GM12874 (cell line): Measurements from ENCODE around the gene EBI3.

Experiments used
- CTCF ChIP-seq: IDR thresholded peaks from 2 replicates; pipeline ENCODE4 v1.5.1; 2011; ENCODE audit warnings: low read depth, mild to moderate bottlenecking, control low read depth, low read length, moderate library complexity; ENCODE audit not compliant: insufficient read depth

The EBI3 gene

GRCh38 chr19:4208385-4209094 is 20.8 kb upstream of the EBI3 start:
- TF ChIP-seq CTCF = peak; percentile 80

- TF ChIP-seq CTCF = no peak
Measured at GRCh38 chr19:4210166-4210731, 19.1 kb upstream of the EBI3 start.

DNA sequence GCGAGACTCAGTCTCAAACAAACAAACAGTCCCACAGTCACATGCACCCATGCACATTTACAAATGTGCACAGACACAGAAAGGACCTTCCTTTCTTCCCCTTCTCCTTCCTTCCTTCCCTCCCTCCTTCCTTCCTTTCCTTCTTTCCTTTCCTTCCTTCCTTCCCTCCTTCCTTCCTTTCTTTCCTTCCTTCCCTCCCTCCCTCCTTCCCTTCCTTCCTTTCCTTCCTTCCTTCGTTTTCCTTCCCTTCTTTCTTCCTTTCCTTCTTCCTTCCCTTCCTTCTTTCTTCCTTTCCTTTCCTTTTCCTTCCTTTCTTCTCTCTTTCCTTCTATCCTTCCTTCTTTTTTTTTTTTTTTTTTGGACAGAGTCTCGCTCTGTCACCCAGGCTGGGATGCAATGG is 16.2 kb upstream of the EBI3 start:
- TF ChIP-seq CTCF = no peak

DNA sequence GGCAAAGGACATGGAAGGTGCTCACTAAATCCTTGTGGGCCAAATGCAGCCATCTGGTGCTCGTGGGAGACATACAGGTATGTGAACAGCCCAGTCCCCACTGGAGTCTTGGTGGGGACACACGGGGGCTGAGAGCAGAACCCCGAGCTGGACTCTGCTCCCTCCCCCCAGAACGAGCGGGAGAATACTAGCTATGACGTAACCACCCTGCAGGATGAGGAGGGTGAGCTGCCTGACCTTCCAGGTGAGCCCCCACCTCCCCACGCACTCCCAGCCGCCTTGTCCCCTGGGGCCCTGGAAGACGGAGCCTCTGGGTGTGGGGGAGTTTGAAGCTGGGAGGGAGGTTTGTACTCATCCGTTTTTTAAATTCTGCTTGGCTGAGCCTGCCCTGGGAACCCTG is 13.5 kb upstream of the EBI3 start:
- TF ChIP-seq CTCF = no peak

- TF ChIP-seq CTCF = no peak
Measured at GRCh38 chr19:4216846-4217245, 12.5 kb upstream of the EBI3 start.

GRCh38 chr19:4217429-4218264 is 11.7 kb upstream of the EBI3 start:
- TF ChIP-seq CTCF = no peak

GRCh38 chr19:4220188-4220587 is 9.1 kb upstream of the EBI3 start:
- TF ChIP-seq CTCF = no peak
